ENCODE results near the gene HTR3A.

GRCh38 chr11:113971506-113972195, 3.3 kb upstream of the HTR3A start:
- TF ChIP-seq CTCF (IDR thresholded peaks at IDR 0.05) (no peak), POLR2AphosphoS5 (IDR thresholded peaks at IDR 0.05) (no peak), POLR2A (IDR thresholded peaks at IDR 0.05) (no peak)
